Liver (tissue), 2 donors: ENCODE data around the gene BAAT.

ENCODE experiments used
- ATF3 ChIP-seq: IDR thresholded peaks from 2 replicates; pipeline ENCODE4 v1.6.1; 2016; ENCODE audit warnings: antibody characterized with exemption
- TF ChIP-seq, protein P1 (sequence below): IDR thresholded peaks from 2 replicates; pipeline ENCODE4 v1.6.1; 2016; ENCODE audit warnings: antibody characterized with exemption, mild to moderate bottlenecking
- donor health status: healthy.

GRCh38 chr9:101381833-101382342 is 2.9 kb downstream of the BAAT start:
- TF ChIP-seq ATF3: no peak
- TF ChIP-seq, protein P1, sequence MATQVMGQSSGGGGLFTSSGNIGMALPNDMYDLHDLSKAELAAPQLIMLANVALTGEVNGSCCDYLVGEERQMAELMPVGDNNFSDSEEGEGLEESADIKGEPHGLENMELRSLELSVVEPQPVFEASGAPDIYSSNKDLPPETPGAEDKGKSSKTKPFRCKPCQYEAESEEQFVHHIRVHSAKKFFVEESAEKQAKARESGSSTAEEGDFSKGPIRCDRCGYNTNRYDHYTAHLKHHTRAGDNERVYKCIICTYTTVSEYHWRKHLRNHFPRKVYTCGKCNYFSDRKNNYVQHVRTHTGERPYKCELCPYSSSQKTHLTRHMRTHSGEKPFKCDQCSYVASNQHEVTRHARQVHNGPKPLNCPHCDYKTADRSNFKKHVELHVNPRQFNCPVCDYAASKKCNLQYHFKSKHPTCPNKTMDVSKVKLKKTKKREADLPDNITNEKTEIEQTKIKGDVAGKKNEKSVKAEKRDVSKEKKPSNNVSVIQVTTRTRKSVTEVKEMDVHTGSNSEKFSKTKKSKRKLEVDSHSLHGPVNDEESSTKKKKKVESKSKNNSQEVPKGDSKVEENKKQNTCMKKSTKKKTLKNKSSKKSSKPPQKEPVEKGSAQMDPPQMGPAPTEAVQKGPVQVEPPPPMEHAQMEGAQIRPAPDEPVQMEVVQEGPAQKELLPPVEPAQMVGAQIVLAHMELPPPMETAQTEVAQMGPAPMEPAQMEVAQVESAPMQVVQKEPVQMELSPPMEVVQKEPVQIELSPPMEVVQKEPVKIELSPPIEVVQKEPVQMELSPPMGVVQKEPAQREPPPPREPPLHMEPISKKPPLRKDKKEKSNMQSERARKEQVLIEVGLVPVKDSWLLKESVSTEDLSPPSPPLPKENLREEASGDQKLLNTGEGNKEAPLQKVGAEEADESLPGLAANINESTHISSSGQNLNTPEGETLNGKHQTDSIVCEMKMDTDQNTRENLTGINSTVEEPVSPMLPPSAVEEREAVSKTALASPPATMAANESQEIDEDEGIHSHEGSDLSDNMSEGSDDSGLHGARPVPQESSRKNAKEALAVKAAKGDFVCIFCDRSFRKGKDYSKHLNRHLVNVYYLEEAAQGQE: no peak
